SK-N-SH (cell line): ENCODE measurements around the gene MAP3K7CL.

ENCODE experiments used
- CTCF ChIP-seq: fragments of 200-600 bp; sonication (generic); IDR thresholded peaks from 2 replicates; pipeline ENCODE4 v1.6.1; 2017; ENCODE audit warnings: antibody characterized with exemption, mild to moderate bottlenecking, moderate library complexity
- EZH2phosphoT487 ChIP-seq: fragments of 200-600 bp; sonication (generic); IDR thresholded peaks from 2 replicates; pipeline ENCODE4 v1.6.1; 2017; ENCODE audit warnings: low read depth, mixed run types, mild to moderate bottlenecking, antibody characterized with exemption, moderate library complexity, borderline replicate concordance

GRCh38 chr21:29184037-29184436 lies 53.6 kb downstream of the MAP3K7CL start:
- TF ChIP-seq EZH2phosphoT487: no peak
- no peak for TF ChIP-seq CTCF
